ENCODE results near the gene ADGRF1. TPM values are rescaled to one million over a fixed set of nuclear protein-coding genes. Genes with fewer than 3 reads are reported as not detected.

Gene ADGRF1
- polyA plus RNA-seq, 1 of the 3 experiments (the other 2 are of a cell fraction), result not detected

DNA sequence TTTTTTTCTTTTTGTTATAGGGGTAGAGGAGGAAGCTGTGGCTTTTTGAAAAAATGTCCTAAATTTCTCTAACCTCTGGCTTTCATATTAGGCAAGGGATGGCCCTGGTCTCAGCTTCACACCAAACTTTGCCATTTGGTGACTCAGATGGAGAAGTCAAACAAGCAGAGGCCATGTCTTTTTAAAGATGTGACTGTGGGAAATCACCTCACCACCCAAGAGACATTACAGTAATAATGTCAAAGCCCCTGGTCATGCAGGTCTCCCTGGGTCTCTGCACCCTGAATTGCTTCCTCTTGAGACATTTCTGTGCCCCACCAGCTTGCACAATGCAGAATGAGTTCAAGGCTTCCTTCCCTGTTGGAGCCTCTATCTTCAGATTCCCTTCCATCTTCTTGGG lies 80.9 kb downstream of the ADGRF1 start:
- ChIA-PET CTCF (interaction anchor here (1.1 kb wide), 1 partner anchor 112 kb away, joined by 3 read pairs; no protein-coding TSS in a partner anchor), POLR2A (no interaction called here)
- Histone ChIP-seq H3K36me3 (replicated peaks in 1 of 2; ENCODE audit: control insufficient read depth in 1 of 2, insufficient read depth in 2 of 2, low read length in 1 of 2) (no peaks in the 10 kb centered on the region), H3K9me2 (no peaks in the 10 kb centered on the region), H3K27me3 (ENCODE audit: insufficient read depth) (peaks cover 5% of the 10 kb centered on the region; the same call in 1 of the 2 replicates), H3K9me3 (no peaks in the 10 kb centered on the region), H3K9ac (no peak overlapping the region), H4K20me1 (ENCODE audit: insufficient read depth) (no peaks in the 10 kb centered on the region), H3K4me3 (ENCODE audit: low read depth in 2 of 2, low read length in 1 of 2) (no peak overlapping the region), H3K79me2 (ENCODE audit: insufficient read depth) (no peaks in the 10 kb centered on the region), H3K4me2 (no peak overlapping the region), H3K27ac (ENCODE audit: low read depth in 2 of 2, low read length in 1 of 2) (no peak overlapping the region), H3F3A (replicated peaks; ENCODE audit: insufficient read depth) (no peaks in the 10 kb centered on the region), H3K4me1 (ENCODE audit: control insufficient read depth in 1 of 2, insufficient read depth in 2 of 2, low read depth in 1 of 2, low read length in 1 of 2) (no peaks in the 10 kb centered on the region), H2AFZ (ENCODE audit: low read depth) (no peak overlapping the region)
- DNase-seq, result no peak
- TF ChIP-seq, protein P1, sequence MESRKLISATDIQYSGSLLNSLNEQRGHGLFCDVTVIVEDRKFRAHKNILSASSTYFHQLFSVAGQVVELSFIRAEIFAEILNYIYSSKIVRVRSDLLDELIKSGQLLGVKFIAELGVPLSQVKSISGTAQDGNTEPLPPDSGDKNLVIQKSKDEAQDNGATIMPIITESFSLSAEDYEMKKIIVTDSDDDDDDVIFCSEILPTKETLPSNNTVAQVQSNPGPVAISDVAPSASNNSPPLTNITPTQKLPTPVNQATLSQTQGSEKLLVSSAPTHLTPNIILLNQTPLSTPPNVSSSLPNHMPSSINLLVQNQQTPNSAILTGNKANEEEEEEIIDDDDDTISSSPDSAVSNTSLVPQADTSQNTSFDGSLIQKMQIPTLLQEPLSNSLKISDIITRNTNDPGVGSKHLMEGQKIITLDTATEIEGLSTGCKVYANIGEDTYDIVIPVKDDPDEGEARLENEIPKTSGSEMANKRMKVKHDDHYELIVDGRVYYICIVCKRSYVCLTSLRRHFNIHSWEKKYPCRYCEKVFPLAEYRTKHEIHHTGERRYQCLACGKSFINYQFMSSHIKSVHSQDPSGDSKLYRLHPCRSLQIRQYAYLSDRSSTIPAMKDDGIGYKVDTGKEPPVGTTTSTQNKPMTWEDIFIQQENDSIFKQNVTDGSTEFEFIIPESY (IDR thresholded peaks at IDR 0.05; ENCODE audit: borderline replicate concordance, low read depth), result no peak
- TF ChIP-seq, protein P2, sequence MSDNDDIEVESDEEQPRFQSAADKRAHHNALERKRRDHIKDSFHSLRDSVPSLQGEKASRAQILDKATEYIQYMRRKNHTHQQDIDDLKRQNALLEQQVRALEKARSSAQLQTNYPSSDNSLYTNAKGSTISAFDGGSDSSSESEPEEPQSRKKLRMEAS (IDR thresholded peaks at IDR 0.05; ENCODE audit: low read depth), result no peak
- TF ChIP-seq MEF2A (IDR thresholded peaks at IDR 0.05; ENCODE audit: borderline replicate concordance, low read depth), result no peak
- no peak for TF ChIP-seq SIN3A (IDR thresholded peaks at IDR 0.05; ENCODE audit: borderline replicate concordance, low read depth, low read length)
- TF ChIP-seq, protein P3, sequence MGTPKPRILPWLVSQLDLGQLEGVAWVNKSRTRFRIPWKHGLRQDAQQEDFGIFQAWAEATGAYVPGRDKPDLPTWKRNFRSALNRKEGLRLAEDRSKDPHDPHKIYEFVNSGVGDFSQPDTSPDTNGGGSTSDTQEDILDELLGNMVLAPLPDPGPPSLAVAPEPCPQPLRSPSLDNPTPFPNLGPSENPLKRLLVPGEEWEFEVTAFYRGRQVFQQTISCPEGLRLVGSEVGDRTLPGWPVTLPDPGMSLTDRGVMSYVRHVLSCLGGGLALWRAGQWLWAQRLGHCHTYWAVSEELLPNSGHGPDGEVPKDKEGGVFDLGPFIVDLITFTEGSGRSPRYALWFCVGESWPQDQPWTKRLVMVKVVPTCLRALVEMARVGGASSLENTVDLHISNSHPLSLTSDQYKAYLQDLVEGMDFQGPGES (IDR thresholded peaks at IDR 0.05; ENCODE audit: low read depth, low read length), result no peak
- no peak for TF ChIP-seq USF1 (IDR thresholded peaks at IDR 0.05; ENCODE audit: borderline replicate concordance, low read depth)
- TF ChIP-seq FOSL2 (IDR thresholded peaks at IDR 0.05; ENCODE audit: borderline replicate concordance, low read depth), result no peak
- TF ChIP-seq FOXJ3 (CRISPR knock-in tag; IDR thresholded peaks at IDR 0.05), result no peak
- no peak for TF ChIP-seq RXRA (IDR thresholded peaks at IDR 0.05; ENCODE audit: borderline replicate concordance, low read depth)

- H3K9me3 ChIP-seq, result no peaks in the 10 kb centered on the region
- no peaks in the 10 kb centered on the region for H3K79me2 ChIP-seq (ENCODE audit: insufficient read depth)
- H3K27me3 ChIP-seq (ENCODE audit: insufficient read depth), result peaks cover 9% of the 10 kb centered on the region; the same call in 1 of the 2 replicates
- H2AFZ ChIP-seq (ENCODE audit: low read depth), result no peak overlapping the region
- no peak for DNase-seq
- ChIA-PET POLR2A (no interaction called here), CTCF (no interaction called here)
- no peaks in the 10 kb centered on the region for H3K9me2 ChIP-seq
- no peak overlapping the region for H3K4me3 ChIP-seq (ENCODE audit: low read depth in 2 of 2, low read length in 1 of 2)
- no peak for TF ChIP-seq EZH2phosphoT487 (IDR thresholded peaks at IDR 0.05; ENCODE audit: borderline replicate concordance, low read depth)
- TF ChIP-seq RCOR1 (IDR thresholded peaks at IDR 0.05; ENCODE audit: low read length), result no peak
- TF ChIP-seq FOSL2 (IDR thresholded peaks at IDR 0.05; ENCODE audit: borderline replicate concordance, low read depth), result no peak
- no peak for TF ChIP-seq RAD21 (IDR thresholded peaks at IDR 0.05; ENCODE audit: low read length)
- no peak for TF ChIP-seq MEF2A (IDR thresholded peaks at IDR 0.05; ENCODE audit: borderline replicate concordance, low read depth)
- TF ChIP-seq CHD2 (IDR thresholded peaks at IDR 0.05; ENCODE audit: low read length, partially characterized antibody), result no peak
- TF ChIP-seq, protein P2 (IDR thresholded peaks at IDR 0.05; ENCODE audit: low read depth), result no peak
- no peak for TF ChIP-seq USF1 (IDR thresholded peaks at IDR 0.05; ENCODE audit: borderline replicate concordance, low read depth)
- no peak for TF ChIP-seq MXI1 (IDR thresholded peaks at IDR 0.05; ENCODE audit: low read depth, low read length)
- TF ChIP-seq TEAD4 (IDR thresholded peaks at IDR 0.05; ENCODE audit: borderline replicate concordance, insufficient read depth), result no peak
- TF ChIP-seq NFIC (IDR thresholded peaks at IDR 0.05; ENCODE audit: borderline replicate concordance), result no peak
- TF ChIP-seq, protein P1 (IDR thresholded peaks at IDR 0.05; ENCODE audit: borderline replicate concordance, low read depth), result no peak
- TF ChIP-seq GABPA (IDR thresholded peaks at IDR 0.05; ENCODE audit: low read depth), result no peak
- TF ChIP-seq POLR2AphosphoS5 (IDR thresholded peaks at IDR 0.05; ENCODE audit: low read depth, low read length), result no peak
- H3K27ac ChIP-seq (ENCODE audit: low read depth in 2 of 2, low read length in 1 of 2), result no peak overlapping the region
- H3F3A ChIP-seq (replicated peaks; ENCODE audit: insufficient read depth), result no peaks in the 10 kb centered on the region
- H3K9ac ChIP-seq, result no peak overlapping the region
- no peaks in the 10 kb centered on the region for H4K20me1 ChIP-seq (ENCODE audit: insufficient read depth)
- no peaks in the 10 kb centered on the region for H3K36me3 ChIP-seq (replicated peaks in 1 of 2; ENCODE audit: control insufficient read depth in 1 of 2, insufficient read depth in 2 of 2, low read length in 1 of 2)
- no peaks in the 10 kb centered on the region for H3K4me1 ChIP-seq (ENCODE audit: control insufficient read depth in 1 of 2, insufficient read depth in 2 of 2, low read depth in 1 of 2, low read length in 1 of 2)
- no peak overlapping the region for H3K4me2 ChIP-seq
These were observed 82.7 kb downstream of the ADGRF1 start for GRCh38 chr6:46959419-46959818.
